Tibial artery (tissue), 4 donors: ENCODE data around the gene EIF5.
A peak's percentile ranks its signal among the peaks of the same experiment; 100 is the strongest.

Source experiments
- DNase-seq, 2 donors: peaks; one replicate each; pipeline ENCODE4 v3.0.0-alpha.2; 2019
- H3K27ac ChIP-seq, 2 donors: fragments of 200-600 bp; sonication (generic) in 1 of 2; 1 replicate in 1 of 2; 2 replicates in 1 of 2; pipeline ENCODE4 v1.5.1; 2018 to 2019; ENCODE audit warnings: mild to moderate bottlenecking in 1 of 2
- H3K27me3 ChIP-seq, 2 donors: fragments of 200-600 bp; sonication (generic) in 1 of 2; one replicate each; pipeline versions ENCODE4 v1.5.1 to v1.6.0; 2016 to 2019
- H3K36me3 ChIP-seq, 3 donors: fragments of 200-600 bp; sonication (generic) in 2 of 3; one replicate each; pipeline ENCODE4 v1.5.1; 2016 to 2019; ENCODE audit warnings: mild to moderate bottlenecking in 2 of 3
- H3K4me1 ChIP-seq, 4 donors: fragments of 200-600 bp; sonication (generic) in 2 of 4; 1 replicate in 3 of 4; 2 replicates in 1 of 4; pipeline ENCODE4 v1.5.1; 2016 to 2019
- H3K4me3 ChIP-seq, 2 donors: fragments of 200-600 bp; sonication (generic) in 1 of 2; 1 replicate in 1 of 2; 2 replicates in 1 of 2; pipeline ENCODE4 v1.5.1; 2018 to 2019; ENCODE audit warnings: mild to moderate bottlenecking in 2 of 2
- H3K9me3 ChIP-seq, 3 donors: fragments of 200-600 bp; sonication (generic) in 1 of 3; one replicate each; pipeline ENCODE4 v1.5.1; 2016 to 2019
- intact Hi-C: fragments of 100-400 bp; cut with DNase I; formaldehyde crosslinking; loops from one replicate; pipeline ENCODE4 v1.15.0; 2023; ENCODE audit warnings: low total_unique reads
- TF ChIP-seq, protein P1 (sequence below), 2 experiments: fragments of 200-600 bp in 1 of 2; fragments of 450-650 bp in 1 of 2; IDR thresholded peaks; one replicate each; pipeline ENCODE4 v1.5.1; 2017 to 2019; ENCODE audit warnings: antibody characterized with exemption in 2 of 2, mild to moderate bottlenecking in 1 of 2, moderate library complexity in 1 of 2

Gene EIF5

DNA sequence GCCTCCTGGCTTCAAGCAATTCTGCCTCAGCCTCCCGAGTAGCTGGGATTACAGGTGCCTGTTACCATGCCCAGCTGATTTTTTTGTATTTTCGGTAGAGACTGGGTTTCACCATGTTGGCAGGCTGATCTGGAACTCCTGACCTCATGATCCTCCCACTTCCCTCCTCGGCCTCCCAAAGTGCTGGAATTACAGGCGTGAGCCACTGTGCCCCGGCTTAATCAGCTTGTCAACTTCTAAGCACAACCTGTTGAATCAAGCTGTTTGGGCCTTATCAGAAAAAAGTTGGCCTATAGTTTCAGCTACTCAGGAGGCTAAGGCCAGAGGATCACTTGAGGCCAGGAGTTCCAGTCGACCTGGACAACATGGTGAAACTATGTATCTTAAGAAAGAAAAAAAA is 59.0 kb downstream of the EIF5 start:
- Histone ChIP-seq H3K27ac (peak overlapping the region; percentile 47 to 52), H3K36me3 (no peaks in the 10 kb centered on the region), H3K4me1 (peaks cover 0 to 89% (median 52%) of the 10 kb centered on the region in 4 donors), H3K4me3 (no peak overlapping the region), H3K27me3 (no peaks in the 10 kb centered on the region), H3K9me3 (no peaks in the 10 kb centered on the region)
- TF ChIP-seq, protein P1, sequence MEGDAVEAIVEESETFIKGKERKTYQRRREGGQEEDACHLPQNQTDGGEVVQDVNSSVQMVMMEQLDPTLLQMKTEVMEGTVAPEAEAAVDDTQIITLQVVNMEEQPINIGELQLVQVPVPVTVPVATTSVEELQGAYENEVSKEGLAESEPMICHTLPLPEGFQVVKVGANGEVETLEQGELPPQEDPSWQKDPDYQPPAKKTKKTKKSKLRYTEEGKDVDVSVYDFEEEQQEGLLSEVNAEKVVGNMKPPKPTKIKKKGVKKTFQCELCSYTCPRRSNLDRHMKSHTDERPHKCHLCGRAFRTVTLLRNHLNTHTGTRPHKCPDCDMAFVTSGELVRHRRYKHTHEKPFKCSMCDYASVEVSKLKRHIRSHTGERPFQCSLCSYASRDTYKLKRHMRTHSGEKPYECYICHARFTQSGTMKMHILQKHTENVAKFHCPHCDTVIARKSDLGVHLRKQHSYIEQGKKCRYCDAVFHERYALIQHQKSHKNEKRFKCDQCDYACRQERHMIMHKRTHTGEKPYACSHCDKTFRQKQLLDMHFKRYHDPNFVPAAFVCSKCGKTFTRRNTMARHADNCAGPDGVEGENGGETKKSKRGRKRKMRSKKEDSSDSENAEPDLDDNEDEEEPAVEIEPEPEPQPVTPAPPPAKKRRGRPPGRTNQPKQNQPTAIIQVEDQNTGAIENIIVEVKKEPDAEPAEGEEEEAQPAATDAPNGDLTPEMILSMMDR (IDR thresholded peaks at IDR 0.05), result no peak
- intact Hi-C loops, result no loop called here
- no peak for DNase-seq

DNA sequence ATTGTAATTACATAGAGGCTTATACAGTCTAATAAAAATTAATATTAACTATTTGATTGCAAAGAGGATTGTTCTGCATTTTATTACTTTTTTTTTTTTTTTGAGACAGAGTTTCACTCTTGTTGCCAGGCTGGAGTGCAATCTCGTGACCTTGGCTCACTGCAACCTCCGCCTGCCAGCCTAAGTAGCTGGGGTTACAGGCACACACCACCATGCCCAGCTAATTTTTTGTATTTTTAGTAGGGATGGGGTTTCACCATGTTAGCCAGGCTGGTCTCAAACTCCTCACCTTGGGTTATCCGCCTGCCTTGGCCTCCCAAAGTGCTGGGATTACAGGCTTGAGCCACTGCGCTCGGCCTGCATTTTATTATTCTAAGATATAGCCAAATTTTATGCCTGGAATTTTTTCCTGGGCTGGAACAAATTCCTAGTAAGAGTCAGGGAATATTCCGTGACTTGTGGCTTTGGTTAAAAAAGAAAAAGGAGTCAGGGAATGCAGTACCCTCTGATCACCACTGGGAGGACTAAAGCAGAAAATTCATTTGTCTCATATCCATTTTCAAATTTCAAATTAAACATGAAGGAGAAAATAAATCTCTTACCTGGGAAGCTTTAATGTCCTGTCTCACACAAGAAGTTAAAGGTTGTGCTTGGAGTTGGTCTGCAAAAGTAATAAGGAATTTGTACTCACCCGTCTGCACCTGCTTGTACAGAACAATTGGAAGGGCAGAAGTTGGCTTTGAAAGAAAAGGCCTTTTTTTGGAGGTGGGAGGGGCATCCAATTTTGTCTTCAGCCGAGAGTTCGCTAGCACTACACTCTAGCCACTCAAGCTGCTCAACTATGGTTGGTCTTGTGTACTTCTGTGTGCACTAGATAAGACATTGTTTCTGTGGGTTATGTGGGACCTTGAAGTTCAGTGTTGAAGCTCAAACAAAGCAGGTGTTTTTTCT is 59.9 kb downstream of the EIF5 start:
- H3K9me3 ChIP-seq, result no peaks in the 10 kb centered on the region
- H3K4me3 ChIP-seq, result no peak overlapping the region
- TF ChIP-seq, protein P1 (IDR thresholded peaks at IDR 0.05), result peak; percentile 70 to 86
- H3K4me1 ChIP-seq, result peaks cover 0 to 89% (median 51%) of the 10 kb centered on the region in 4 donors
- H3K27ac ChIP-seq, result peak overlapping the region; percentile 47 to 52
- no peaks in the 10 kb centered on the region for H3K36me3 ChIP-seq
- DNase-seq, result no peak
- no peaks in the 10 kb centered on the region for H3K27me3 ChIP-seq
- intact Hi-C loops, result no loop called here
